Left cardiac atrium (tissue), 4 donors: Measurements from ENCODE around the gene KRT34. TPM values are rescaled to one million over a fixed set of nuclear protein-coding genes. Genes with fewer than 3 reads are reported as not detected.

ENCODE experiments used
- ATAC-seq, 2 donors: fragments of 200-7000 bp; cut with Tn5 transposase; one replicate each; pipeline ENCODE4 v1.9.1; 2020; ENCODE audit warnings: mild to moderate bottlenecking in 2 of 2, moderate library complexity in 2 of 2
- DNase-seq: peaks from one replicate; pipeline ENCODE4 v3.0.0-alpha.2; 2020
- intact Hi-C, 2 donors: fragments of 100-400 bp; cut with DNase I; formaldehyde crosslinking; loops; one replicate each; pipeline versions ENCODE4 v1.14.1 to v1.15.1; 2022 to 2023
- total RNA-seq, 2 donors: library from RNA; stranded (reverse); fragmentation: NEBNext Ultra II Directional; extraction: Animal tissue kit (Norgen Biotek cat#: 25700); gene quantifications; one replicate each; pipeline ENCODE4 v1.2.1, GENCODE V29; 2021
- donor health status: DM: no; HTN: yes; CAD: no.
- donor health status: DM: no; HTN: yes; CAD: no; lungs with severe emphysema.
- donor health status: DM: yes; HTN: yes; CAD: no.
- donor health status: Dilated cardiomyopathy.

KRT34 gene
- total RNA-seq, 2 donors from 2014 or later, result not detected

DNA sequence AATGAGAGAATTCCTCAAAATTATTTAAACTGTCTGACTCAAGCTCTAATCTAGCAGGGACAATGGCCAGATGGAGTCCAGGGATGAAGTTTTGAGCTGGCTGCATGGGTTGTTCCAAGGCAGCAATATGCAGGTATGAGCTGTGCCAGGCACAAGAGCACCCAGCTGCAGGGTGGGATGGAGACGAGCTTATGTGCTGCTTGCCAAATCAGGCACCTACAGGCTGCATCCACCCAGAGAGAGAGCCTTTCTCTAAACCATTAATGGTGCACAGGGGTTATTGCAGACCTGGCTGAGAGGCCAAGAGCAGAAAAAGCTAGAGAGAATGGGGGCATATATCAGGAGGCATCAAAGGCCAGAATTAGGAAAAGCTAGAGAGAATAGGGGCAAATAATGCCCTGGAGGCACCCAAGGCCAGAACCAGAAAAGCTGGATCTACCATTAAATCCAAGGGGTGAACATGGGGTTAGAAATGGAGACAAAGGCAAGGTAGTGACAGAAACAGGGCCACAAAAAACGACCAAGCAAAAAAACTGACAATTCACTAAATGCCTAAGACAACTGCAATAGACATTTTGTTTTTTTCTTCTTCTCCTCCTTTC, 42.4 kb downstream of the KRT34 start:
- intact Hi-C loops, result no loop called here
- DNase-seq (no peak), ATAC-seq (no peak)

DNA sequence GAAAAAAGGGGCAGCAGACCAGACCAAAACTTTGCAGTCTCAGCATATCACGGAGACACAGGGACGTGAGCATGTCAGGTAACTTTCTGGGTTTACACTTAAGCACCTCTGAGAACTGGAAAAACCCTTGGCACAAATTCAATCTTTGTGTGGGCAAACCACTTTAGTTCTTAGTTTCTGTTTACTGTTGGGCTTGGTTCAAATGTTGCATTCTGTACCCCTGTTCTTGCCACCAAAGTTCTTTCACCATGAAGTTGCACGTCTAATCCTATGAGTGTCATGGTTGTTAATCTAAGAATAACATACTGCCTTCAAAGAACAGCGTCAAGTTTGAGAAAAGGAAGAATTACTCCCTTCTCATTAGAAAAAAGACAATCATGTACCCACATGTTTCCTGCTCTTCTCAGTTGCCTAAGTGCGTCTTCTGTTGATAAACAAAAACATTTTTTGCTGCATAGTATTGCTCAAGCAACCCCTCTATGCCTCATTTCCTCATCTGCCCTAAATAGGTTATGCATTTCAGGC, 43.1 kb downstream of the KRT34 start:
- intact Hi-C loops, result no loop called here
- DNase-seq (no peak), ATAC-seq (peak in 1 of 2 donors; percentile 38)

DNA sequence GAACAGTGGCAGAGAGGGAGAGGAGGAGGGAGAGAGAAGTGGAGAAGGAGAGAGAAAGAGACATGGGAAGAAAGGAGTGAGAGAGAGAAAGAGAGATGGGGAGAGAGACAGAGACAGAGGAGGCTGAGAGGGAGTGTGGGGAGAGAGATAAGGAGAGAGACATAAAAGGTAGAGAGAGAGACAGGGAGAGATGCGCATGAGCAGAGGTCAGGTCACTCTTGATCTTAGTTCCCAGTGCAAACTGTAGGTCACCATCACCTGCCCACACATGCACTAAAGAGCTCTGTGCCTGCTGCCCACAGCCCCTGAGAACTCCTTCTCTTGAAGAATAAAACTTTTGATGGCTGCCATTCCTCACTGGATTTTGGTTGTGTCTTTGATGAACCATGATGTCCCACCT, 46.4 kb downstream of the KRT34 start:
- no peak for DNase-seq
- ATAC-seq, result no peak
- intact Hi-C loops, result no loop called here

DNA sequence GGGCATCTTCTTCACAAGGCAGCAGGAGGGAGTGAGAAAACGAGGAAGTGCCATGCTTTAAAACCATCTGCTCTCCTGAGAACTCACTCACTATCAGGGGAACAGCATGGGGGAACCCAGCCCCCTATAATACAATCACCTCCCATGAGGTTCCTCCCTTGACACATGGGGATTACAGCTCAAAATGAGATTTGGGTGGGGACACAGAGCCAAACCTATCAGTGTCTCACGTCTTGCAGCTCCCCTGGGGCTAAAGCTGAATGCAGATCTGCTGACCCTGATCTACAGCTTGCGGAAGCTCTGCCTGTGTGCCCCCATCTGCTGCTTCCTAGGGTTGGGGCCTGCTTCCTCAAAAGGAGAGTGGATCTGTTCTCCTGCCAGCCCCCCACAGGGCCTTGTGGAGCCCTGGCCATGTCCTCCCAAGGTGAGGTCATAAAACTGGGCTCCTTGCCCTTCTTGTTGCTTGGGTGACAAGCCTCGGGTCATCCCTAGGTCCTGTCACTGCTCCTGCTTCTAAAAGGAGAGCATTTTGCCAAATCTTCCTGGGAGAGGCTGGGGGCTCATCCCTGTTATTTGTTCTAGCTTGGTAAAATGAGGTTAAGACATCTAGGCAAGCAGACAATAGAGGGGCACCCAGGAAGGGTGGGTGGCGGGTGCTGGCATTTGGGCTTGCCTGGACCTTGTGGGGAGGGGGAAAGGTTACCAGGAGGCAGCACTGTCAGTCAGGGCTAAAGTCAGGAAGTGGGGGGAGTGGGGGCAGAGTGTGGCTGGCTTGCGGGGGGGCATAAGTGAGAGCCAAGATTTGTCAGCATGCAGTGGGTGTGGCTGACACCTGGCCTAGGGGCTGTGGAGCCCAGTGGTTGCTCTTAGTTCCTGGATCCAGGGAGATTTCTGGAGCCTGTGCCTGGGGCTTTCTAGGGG, 47.5 kb downstream of the KRT34 start:
- intact Hi-C loops, result no loop called here
- no peak for ATAC-seq
- DNase-seq, result no peak

DNA sequence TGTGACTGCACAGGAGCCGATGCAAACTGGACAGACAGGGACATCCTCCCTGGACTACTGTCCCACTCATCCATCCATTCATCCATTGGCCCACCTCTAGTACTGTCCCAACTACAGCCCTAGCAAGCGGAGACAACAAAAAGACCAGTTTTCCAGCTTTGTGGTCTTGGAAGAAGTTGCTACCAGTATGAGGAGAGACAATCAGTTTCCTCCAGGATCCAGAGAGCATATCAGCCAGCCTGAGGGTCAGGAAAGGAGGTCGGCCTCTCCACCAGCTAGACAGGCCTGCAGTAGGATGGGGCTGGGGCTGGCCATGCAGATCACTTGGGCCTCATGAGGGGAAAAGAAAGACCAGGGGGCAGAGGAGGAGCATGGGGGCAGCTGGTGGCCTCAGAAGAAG, 48.3 kb downstream of the KRT34 start:
- no peak for ATAC-seq
- no peak for DNase-seq
- intact Hi-C loops, result no loop called here

DNA sequence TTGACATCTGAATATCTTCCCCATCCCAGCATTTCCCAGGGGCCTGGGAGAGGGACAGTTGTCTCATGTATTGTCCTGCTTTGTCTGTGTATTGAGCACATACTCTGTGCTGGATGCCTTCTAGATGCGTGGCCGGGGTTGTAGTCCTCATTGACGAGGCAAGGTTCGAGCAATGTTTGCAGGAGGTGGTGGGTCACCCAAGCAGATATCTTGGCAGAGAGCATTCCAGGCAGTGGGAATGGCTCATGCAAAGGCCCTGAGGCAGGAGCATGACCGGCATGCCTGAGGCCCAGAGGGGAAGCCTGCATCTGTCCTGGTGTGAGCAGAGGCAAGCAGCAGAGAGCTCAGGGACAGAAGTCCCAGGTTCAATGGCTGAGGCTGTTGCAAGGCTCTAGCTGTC, 49.0 kb downstream of the KRT34 start:
- intact Hi-C loops, result no loop called here
- ATAC-seq, result no peak
- no peak for DNase-seq

DNA sequence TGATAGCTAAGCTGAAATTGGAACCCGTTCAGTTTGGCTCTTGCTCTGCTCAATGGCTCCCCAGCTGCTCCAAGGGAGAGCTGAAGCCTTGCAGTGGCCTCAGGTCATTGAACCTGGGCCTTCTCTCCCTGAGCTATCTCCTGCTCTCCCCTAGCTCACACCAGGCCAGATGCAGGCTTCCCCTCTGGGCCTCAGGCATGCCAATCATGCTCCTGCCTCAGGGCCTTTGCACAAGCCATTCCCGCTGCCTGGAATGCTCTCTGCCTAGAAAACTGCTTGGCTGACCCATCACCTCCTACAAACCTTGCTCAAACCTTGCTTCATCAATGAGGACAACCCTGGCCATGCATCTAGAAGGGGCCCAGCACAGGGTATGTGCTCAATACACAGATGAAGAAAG, 49.9 kb downstream of the KRT34 start:
- intact Hi-C loops, result no loop called here

DNA sequence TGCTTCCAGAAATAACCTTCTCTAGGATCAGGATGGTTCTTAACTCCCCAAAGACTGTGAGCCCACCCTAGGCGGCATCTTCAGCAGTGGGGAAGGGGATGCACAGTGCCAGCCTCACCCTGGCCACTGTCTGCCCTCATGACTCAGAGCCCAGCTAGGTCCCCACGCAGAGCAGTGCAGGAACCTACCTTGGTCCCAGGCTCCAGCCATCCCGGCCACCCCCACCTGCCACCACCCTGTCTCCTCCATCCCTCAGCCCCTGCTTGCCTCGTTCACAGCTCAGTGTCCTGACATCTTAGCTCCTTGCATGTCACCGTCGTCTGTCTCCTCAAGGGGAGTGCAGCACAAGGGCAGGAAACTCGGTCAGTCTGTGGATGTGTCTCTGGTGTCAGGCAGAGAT, 50.5 kb downstream of the KRT34 start:
- DNase-seq, result no peak
- intact Hi-C loops, result no loop called here
- no peak for ATAC-seq

More for the DNA sequence above, 49.9 kb downstream of the KRT34 start:
- ATAC-seq (no peak), DNase-seq (no peak)

DNA sequence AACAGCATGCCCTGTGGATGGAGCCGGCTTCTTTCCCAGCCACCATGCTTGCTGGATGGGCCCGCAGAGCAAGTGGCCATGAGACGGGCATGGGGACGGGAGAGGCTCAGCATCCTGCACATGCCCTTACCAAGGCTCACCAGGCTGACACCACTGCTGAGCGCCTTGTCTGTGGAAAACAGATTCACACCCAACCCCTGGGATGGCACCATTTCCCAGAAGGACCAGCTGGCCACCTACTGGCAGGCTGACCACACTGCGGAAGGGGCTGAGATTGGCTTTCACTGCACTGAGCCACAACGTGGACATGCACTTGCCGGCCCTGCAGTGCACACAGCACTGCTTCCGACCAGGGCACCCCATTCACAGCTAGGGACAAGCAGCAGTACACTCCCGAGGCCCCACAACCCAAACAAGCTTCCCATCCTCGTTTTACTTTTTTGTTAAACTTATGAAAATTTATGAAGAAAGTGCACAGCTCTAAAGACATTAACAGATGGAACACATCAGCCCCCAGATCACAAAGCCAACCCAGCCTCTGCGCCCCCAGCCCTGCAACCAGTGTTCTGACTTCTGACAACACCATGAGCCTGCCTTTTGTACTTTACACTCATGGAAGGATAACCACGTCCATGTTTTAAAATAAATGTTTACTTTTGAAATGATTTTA, 52.7 kb downstream of the KRT34 start:
- peak; percentile 44 to 48 for ATAC-seq
- intact Hi-C loops, result loop anchor here in 1 of 2 donors (10.0 kb wide), 1 partner anchor 415 kb away; no protein-coding TSS in a partner anchor
- DNase-seq, result no peak

DNA sequence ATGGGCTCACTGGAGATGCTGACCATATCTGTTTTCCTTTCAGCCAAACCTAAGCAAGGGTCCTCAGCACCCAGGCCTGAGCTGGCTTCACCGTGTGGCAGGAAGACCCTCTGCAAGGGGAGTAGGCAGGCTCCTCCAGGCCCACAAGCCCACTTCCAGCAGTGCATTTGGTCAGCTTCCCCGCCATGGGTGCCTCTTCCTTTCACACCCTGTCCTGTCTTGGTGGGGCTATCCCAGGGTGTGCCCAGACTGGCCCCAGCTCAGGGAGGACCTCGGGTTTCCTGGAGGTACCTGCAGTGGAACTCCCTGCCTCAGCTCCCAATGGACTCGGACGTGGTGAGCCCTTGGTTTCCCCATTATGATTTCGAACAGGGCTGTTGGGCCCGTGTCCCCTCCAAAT, 53.9 kb downstream of the KRT34 start:
- DNase-seq (no peak), ATAC-seq (no peak)
- intact Hi-C loops, result loop anchor here in 1 of 2 donors (10.0 kb wide), 1 partner anchor 413 kb away; no protein-coding TSS in a partner anchor

Other genes with a start within 250 kb of the KRT34 start
- not detected for gene KRTAP4-6, start 241.8 kb downstream of the KRT34 start, total RNA-seq
- gene KRTAP4-5, start 232.5 kb downstream of the KRT34 start, total RNA-seq, result not detected
- gene KRTAP4-4, start 221.6 kb downstream of the KRT34 start, total RNA-seq, result not detected
- not detected for gene KRTAP4-3, start 214.1 kb downstream of the KRT34 start, total RNA-seq
- not detected for gene KRTAP4-2, start 204.1 kb downstream of the KRT34 start, total RNA-seq
- not detected for gene KRTAP4-1, start 197.4 kb downstream of the KRT34 start, total RNA-seq
- not detected for gene KRTAP9-1, start 192.4 kb downstream of the KRT34 start, total RNA-seq
- not detected for gene KRTAP9-2, start 155.7 kb downstream of the KRT34 start, total RNA-seq
- not detected for gene KRTAP9-3, start 149.9 kb downstream of the KRT34 start, total RNA-seq
- not detected for gene KRTAP9-8, start 144.3 kb downstream of the KRT34 start, total RNA-seq
- gene KRTAP9-4, start 132.6 kb downstream of the KRT34 start, total RNA-seq, result not detected
- gene KRTAP9-9, start 126.9 kb downstream of the KRT34 start, total RNA-seq, result not detected
- not detected for gene KRTAP9-6, start 116.9 kb downstream of the KRT34 start, total RNA-seq
- not detected for gene KRTAP9-7, start 106.6 kb downstream of the KRT34 start, total RNA-seq
- not detected for gene KRTAP29-1, start 79.5 kb downstream of the KRT34 start, total RNA-seq
- gene KRTAP16-1, start 73.0 kb downstream of the KRT34 start, total RNA-seq, result not detected
- not detected for gene KRTAP17-1, start 66.6 kb downstream of the KRT34 start, total RNA-seq
- gene KRT33A, start 31.5 kb downstream of the KRT34 start, total RNA-seq, result not detected
- gene KRT33B, start 12.5 kb downstream of the KRT34 start, total RNA-seq, result not detected
- not detected for gene KRT31, start 15.3 kb upstream of the KRT34 start, total RNA-seq
- gene KRT37, start 42.3 kb upstream of the KRT34 start, total RNA-seq, result not detected
- gene KRT38, start 58.7 kb upstream of the KRT34 start, total RNA-seq, result not detected
- gene KRT32, start 85.1 kb upstream of the KRT34 start, total RNA-seq, result not detected
- gene KRT35, start 98.8 kb upstream of the KRT34 start, total RNA-seq, result not detected
- not detected for gene KRT36, start 107.6 kb upstream of the KRT34 start, total RNA-seq
- gene KRT13, start 123.3 kb upstream of the KRT34 start, total RNA-seq, result not detected
- gene KRT15, start 136.6 kb upstream of the KRT34 start, total RNA-seq, result under 1 TPM; 0.24 to 0.37 TPM
- gene KRT19, start 146.0 kb upstream of the KRT34 start, total RNA-seq, result 10 to 100 TPM; 13.7 to 21.0 TPM
- not detected for gene KRT9, start 189.8 kb upstream of the KRT34 start, total RNA-seq
- gene KRT14, start 204.6 kb upstream of the KRT34 start, total RNA-seq, result under 1 TPM; 0.41 to 0.58 TPM
- gene KRT16, start 230.5 kb upstream of the KRT34 start, total RNA-seq, result 1 to 10 TPM in 1 of 2 donors, under 1 TPM in 1; 0.44 to 1.1 TPM
- gene KRT17, start 242.3 kb upstream of the KRT34 start, total RNA-seq, result not detected